Naive thymus-derived CD8-positive, alpha-beta T cell (primary cell): ENCODE data around the gene AIFM3. TPM values are rescaled to one million over a fixed set of nuclear protein-coding genes. Genes with fewer than 3 reads are reported as not detected.

Experiments
- polyA plus RNA-seq, 3 donors: library from polyadenylated mRNA; unstranded; fragments of 300-500 nt; fragmentation: Illumina TruSeq; gene quantifications; one replicate each; pipeline ENCODE4 v1.2.3, GENCODE V29; 2021
- total RNA-seq, 8 experiments: library from RNA in 2 of 8; stranded (reverse) in 2 of 8; gene quantifications; one replicate each; pipeline ENCODE4 v1.2.3 and lab custom pipeline; 2021 to 2026

Gene AIFM3
- total and polyA plus RNA-seq, 5 experiments from 2014 or later: 0.16 to 1.3 (median 0.47) TPM

Other genes starting within 250 kb of the AIFM3 start
- not detected for gene SERPIND1, start 193.1 kb upstream of the AIFM3 start, total RNA-seq
- not detected for gene SERPIND1, start 193.1 kb upstream of the AIFM3 start, polyA plus RNA-seq
- gene PI4KA, start 108.4 kb upstream of the AIFM3 start, total RNA-seq: 100 to 1,000 TPM; 148 to 158 TPM
- 10 to 100 TPM; 34.4 to 69.6 (median 50.0) TPM for gene PI4KA, start 108.4 kb upstream of the AIFM3 start, polyA plus RNA-seq
- 10 to 100 TPM; 22.5 to 25.1 TPM for gene SNAP29, start 108.2 kb upstream of the AIFM3 start, total RNA-seq
- gene SNAP29, start 108.2 kb upstream of the AIFM3 start, polyA plus RNA-seq: 10 to 100 TPM; 18.2 to 20.8 (median 18.9) TPM
- gene CRKL, start 49.8 kb upstream of the AIFM3 start, total RNA-seq: 10 to 100 TPM; 75.1 to 79.0 TPM
- 10 to 100 TPM; 39.0 to 53.8 (median 40.1) TPM for gene CRKL, start 49.8 kb upstream of the AIFM3 start, polyA plus RNA-seq
- 100 to 1,000 TPM in 1 of 2 experiments, 10 to 100 TPM in 1; 92.9 to 103 TPM for gene LZTR1, start 15.0 kb downstream of the AIFM3 start, total RNA-seq
- 10 to 100 TPM in 2 of 3 donors, 1 to 10 TPM in 1; 8.6 to 14.5 (median 12.3) TPM for gene LZTR1, start 15.0 kb downstream of the AIFM3 start, polyA plus RNA-seq
- gene THAP7, start 34.9 kb downstream of the AIFM3 start, total RNA-seq: 10 to 100 TPM; 68.5 to 70.5 TPM
- gene THAP7, start 34.9 kb downstream of the AIFM3 start, polyA plus RNA-seq: 10 to 100 TPM; 31.7 to 55.5 (median 41.1) TPM
- gene P2RX6, start 47.9 kb downstream of the AIFM3 start, total RNA-seq: 1 to 10 TPM; 2.7 to 4.5 TPM
- gene P2RX6, start 47.9 kb downstream of the AIFM3 start, polyA plus RNA-seq: 1 to 10 TPM in 1 of 3 donors, under 1 TPM in 2; 0.25 to 1.1 (median 0.74) TPM
- 1 to 10 TPM in 1 of 2 experiments, under 1 TPM in 1; 0.69 to 1.3 TPM for gene SLC7A4, start 65.3 kb downstream of the AIFM3 start, total RNA-seq
- gene SLC7A4, start 65.3 kb downstream of the AIFM3 start, polyA plus RNA-seq: 1 to 10 TPM in 2 of 3 donors, under 1 TPM in 1; 0.99 to 1.4 (median 1.2) TPM
- under 1 TPM in 1 of 2 experiments, not detected in 1; 0.11 TPM for gene LRRC74B, start 78.7 kb downstream of the AIFM3 start, total RNA-seq
- not detected for gene LRRC74B, start 78.7 kb downstream of the AIFM3 start, polyA plus RNA-seq